Subcutaneous adipose tissue (tissue), 4 donors: ENCODE results near the gene UBA6. TPM values are rescaled to one million over a fixed set of nuclear protein-coding genes. Genes with fewer than 3 reads are reported as not detected.

Source experiments
- total RNA-seq, 4 donors: library from RNA; depleted of rRNA; stranded (reverse); fragments of >200 nt; gene quantifications; one replicate each; pipeline ENCODE4 v1.1.0, GENCODE V29; 2016
- TF ChIP-seq, protein P1 (sequence below): fragments of 450-650 bp; IDR thresholded peaks from one replicate; pipeline ENCODE4 v1.5.1; 2016; ENCODE audit warnings: low read depth, mild to moderate bottlenecking, control low read depth, antibody characterized with exemption, moderate library complexity

The UBA6 gene
- total RNA-seq, 4 donors from 2014 or later: 21.1 to 46.9 (median 25.6) TPM

DNA sequence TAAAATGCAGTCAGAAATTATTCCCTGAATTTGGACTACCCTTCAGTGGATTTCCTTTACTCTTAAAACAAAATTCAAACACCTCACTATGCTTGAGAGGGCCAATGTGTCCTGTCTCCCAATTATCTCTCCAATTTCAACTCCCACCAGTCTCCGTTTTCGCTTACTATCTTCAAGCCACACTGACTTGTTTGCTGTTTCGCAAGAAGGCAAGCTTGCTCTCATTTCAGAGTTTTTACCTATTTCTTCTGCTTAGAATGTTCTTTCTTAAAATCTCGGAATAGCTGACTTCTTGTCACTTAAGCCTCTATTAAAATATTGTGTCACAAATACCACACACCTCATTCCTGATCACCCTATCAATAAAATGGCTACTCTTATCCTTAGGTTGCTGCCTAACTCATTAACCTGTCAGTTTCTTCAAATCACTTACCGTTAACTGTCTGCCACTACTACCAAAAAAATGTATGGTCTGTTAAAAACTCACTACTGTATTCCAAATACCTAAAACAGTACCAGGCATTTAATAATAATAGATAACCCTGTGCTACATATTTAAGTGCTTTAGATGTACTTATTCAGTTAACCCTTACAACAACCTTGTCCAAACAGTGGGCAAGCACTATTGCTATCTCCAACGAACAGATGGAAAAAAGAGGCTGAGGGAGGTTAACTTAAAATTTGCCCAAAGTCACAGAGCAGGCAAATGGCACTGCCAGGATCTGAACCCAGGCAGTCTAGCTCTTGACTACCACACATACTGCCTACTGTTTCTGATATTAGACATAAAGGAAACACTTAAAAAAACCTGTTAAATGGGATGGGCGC lies 2.9 kb downstream of the UBA6 start:
- TF ChIP-seq, protein P1, sequence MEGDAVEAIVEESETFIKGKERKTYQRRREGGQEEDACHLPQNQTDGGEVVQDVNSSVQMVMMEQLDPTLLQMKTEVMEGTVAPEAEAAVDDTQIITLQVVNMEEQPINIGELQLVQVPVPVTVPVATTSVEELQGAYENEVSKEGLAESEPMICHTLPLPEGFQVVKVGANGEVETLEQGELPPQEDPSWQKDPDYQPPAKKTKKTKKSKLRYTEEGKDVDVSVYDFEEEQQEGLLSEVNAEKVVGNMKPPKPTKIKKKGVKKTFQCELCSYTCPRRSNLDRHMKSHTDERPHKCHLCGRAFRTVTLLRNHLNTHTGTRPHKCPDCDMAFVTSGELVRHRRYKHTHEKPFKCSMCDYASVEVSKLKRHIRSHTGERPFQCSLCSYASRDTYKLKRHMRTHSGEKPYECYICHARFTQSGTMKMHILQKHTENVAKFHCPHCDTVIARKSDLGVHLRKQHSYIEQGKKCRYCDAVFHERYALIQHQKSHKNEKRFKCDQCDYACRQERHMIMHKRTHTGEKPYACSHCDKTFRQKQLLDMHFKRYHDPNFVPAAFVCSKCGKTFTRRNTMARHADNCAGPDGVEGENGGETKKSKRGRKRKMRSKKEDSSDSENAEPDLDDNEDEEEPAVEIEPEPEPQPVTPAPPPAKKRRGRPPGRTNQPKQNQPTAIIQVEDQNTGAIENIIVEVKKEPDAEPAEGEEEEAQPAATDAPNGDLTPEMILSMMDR: no peak

DNA sequence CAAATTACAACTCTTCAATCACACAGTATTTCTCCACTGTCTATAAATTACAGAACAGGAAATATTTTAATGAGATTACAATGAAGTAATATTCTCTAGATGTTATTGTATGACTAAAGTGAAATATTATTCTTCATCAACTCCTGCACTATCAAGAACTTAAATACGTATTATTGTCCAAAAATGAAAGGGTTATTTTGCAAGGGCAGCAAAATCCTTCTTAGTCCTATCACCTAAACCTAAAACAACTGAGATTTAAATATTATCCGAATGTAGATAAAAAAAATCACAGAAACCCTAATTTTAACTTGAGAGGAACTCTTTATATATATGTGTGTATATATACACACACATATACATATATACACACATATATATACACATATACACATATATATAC lies 4.9 kb downstream of the UBA6 start:
- TF ChIP-seq, protein P1: no peak

DNA sequence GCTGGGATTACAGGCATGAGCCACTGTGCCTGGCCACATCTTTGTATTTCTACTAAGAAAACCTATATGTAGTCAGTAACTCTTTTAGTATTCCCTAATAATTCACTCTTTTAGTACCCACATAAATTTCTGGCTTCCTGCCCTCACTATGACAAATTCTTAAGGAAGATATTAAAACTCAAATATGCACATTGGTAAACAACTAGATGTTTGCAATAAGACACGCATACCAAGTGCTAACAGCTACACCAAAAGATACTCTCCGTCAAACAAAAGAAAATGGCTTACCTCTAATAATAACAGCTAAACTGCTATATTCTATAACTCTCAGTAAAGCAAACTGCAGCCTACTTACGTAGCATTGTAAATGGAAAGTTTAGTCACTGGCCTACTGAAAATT lies 6.3 kb downstream of the UBA6 start:
- TF ChIP-seq, protein P1: no peak

DNA sequence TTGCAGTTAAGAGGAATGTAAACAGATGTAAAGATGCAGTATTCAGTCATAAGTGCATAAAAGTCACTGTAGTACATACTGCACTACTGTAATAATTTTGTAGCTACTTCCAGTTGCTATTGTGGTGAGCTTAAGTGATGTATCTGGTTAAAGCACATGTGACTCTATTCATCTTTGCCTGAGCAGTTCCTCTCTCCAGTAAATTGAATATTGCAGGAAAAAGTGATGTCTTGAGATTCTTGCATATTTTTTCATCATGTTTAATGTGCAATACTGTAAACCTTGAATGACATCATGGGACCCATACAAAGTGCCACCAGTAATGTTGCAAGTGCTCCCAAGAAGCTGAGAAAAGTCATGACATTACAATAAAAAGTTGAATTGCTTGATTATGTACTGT lies 9.6 kb downstream of the UBA6 start:
- TF ChIP-seq, protein P1: no peak

DNA sequence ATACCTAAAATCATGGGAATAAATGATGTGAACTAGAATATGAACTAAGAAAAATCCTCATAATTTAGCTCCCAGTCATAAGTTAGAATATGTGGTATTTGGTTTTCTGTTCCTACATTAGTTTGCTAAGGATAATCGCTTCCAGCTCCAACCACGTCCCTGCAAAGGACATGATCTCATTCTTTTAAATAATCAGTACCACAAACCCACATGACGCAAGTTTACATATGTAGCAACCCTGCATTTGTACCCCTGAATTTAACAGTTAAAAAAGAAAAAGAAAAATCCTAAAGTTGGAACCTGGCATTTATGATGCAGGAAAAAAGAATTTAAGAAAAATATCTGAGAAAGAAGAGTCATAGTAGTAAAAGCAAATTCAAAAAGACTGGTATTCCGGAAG lies 13.3 kb downstream of the UBA6 start:
- TF ChIP-seq, protein P1: no peak

DNA sequence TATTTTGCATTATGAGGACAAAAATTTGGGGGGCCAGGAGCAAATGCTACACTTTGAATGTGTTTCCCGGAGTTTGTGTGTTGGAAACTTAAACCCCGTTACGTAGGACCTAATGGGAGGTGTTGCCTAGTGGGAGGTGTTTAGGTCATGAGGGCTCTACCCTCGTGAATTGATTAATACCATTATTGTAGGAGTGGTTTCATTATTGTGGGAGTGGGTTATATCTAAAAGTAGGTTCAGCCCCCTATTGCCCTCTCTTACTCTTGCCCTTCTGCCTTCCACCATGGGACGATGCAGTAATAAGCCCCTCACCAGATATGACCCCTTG lies 15.5 kb downstream of the UBA6 start:
- TF ChIP-seq, protein P1: no peak

DNA sequence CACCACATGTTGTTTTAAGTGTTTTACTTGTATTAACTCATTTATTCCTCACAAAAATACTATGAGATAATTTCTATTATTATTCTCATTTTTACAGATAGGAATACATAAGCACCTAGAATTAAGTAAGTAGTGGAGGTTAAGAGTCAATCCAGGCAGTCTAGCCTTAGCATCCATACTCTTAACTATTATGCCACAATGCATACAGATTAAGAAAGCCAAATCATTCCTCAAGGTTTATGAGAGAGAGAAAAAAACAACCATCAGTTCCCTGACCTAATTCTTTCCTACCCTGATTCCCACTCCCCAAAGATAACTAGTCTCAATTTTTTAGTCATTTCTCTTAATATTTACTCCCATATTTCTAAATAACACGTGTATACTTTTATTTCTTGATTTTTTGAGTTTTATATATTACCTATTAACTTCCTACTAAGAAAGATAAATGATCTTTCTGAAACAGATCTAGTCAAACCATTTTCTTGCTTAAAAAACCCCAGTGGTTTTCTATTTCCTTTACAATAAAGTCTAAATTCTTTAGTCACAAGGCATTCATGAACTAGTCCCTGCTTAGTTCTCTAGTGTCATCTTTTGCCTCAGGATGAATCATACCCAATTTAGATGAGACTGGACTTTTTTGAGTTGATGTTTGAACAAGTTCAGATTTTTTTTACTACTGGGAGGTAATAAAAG lies 16.0 kb downstream of the UBA6 start:
- TF ChIP-seq, protein P1: no peak
